ENCODE measurements around the gene TDRD10.
"Not testable (repeated sequence)": the region's sequence is repeated elsewhere in the genome, so short reads cannot be mapped to it uniquely, and the experiment has no call there.

Gene TDRD10

GRCh38 chr1:154520333-154520732 lies 18.3 kb downstream of the TDRD10 start:
- no peak for DNase-seq

- DNase-seq, result no peak
Observed at GRCh38 chr1:154521695-154522094, 19.7 kb downstream of the TDRD10 start.

GRCh38 chr1:154524881-154525280 lies 22.9 kb downstream of the TDRD10 start:
- DNase-seq, result no peak

- DNase-seq, result no peak
Observed at GRCh38 chr1:154527192-154527591, 25.2 kb downstream of the TDRD10 start.

DNA sequence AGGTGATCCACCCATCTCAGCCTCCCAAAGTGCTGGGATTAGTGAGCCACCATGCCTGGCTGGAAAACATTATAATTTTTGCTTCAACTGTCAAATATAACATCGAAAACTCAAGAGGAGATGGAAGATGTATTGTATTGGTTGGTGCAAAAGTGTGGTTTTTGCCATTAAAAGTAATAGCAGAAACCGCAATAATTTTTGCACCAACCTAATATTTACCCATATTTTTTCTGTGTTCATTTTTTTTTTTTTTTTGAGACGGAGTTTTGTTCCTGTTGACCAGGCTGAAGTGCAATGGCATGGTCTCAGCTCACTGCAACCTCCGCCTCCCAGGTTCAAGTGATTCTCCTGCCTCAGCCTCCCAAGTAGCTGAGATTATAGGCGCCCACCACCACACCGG lies 27.3 kb downstream of the TDRD10 start:
- DNase-seq, result no peak

GRCh38 chr1:154531950-154532349 lies 29.9 kb downstream of the TDRD10 start:
- not testable (repeated sequence) for DNase-seq

GRCh38 chr1:154533952-154534844 lies 32.2 kb downstream of the TDRD10 start:
- peak; percentile 29 for DNase-seq

DNA sequence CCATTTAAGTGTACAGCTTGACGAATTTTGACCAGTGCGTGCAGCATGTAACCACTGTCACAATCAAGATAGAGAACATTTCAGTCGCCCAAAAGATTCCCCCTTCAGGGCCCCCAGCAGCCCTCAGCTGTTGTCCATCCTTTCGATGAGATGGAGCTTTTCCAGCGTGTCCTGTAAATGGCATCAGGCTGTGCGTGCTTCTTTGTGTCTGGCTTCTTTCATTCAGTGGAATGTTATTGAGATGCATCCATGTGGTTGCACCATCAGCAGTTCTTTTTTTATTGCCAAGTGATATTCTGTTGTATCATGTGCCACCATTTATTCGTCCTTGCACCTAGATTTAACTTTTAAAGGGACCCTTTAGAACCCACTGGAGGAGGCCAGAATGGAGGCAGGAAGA lies 34.6 kb downstream of the TDRD10 start:
- DNase-seq, result no peak

DNA sequence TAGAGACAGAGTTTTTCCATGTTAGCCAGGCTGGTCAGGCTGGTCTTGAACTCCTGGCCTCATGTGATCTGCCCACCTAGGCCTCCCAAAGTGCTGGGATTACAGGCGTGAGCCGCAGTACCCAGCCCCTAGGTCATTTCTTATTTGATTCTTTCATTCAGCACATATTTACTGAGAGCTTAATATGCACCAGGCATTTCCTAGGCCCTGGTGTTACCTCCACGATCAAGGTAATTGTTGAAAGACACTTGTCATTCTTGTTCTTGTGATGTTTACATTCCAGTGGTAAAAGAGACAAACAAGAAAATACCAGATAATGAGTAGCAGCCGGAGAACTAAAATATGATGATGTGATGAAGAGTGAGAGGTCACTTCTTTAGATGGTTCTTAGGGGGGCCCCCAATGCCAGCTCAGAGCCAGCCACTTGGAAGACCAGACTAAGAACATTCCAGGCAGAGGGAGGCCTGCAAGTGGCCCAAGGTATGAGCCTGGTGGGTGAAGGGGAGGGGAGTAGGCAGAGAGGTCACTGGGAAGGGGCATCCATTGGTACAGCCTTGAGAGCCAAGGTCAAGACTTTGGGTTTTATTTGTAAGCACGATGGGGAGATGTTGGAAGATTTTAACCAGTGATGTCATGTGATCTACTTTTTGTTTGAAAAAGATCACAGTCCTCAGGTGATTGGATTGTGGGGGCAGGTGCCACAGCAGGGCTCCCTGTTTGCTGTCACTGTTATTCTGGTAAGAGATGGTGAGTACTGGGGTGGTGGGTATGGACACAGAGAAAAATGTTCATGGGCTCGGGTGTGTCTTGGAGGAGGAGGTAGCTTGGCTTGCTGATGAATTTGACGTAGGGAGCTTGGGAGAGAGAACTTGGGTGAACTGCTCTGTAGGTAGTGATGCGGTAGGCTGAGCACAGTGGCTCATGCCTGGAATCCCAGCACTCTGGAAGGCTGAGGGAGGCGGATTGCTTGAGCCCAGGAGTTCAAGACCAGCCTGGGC lies 37.8 kb downstream of the TDRD10 start:
- DNase-seq, result no peak

- no peak for DNase-seq
Observed at GRCh38 chr1:154541231-154541630, 39.2 kb downstream of the TDRD10 start.

DNA sequence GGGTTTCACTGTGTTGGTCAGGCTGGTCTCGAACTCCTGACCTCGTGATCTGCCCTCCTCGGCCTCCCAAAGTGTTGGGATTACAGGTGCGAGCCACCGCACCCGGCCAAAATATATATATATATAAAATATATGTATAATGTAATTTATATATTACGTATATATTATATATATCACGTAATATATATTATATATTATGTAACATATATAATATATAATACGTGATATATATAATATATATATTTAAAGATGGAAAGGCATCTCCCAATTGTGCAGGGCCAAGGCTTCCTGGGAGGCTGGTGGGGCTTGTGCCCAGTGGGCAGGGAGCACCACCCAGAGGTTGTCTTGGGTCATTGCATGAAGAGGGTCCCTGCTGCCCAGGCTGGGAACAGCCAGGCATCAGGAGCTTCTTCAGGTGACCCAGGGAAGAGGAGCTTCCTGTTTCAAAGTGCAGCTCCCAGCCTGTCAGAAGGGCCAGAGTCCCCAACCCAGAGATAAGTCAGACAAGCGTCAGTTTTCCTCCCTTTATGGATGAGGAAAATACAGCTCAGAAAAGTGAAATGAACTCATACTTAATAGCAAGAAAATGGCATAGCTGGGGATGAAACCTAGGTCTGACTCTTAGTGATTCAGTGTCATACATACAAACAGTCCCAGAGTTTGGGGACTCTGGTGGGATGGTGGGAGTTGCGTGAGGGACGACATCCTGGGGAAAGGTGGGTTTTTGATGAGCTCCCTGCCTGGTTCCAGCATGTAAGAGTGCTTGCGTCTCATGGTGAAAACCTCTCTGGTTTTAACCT lies 44.4 kb downstream of the TDRD10 start:
- DNase-seq, result no peak

DNA sequence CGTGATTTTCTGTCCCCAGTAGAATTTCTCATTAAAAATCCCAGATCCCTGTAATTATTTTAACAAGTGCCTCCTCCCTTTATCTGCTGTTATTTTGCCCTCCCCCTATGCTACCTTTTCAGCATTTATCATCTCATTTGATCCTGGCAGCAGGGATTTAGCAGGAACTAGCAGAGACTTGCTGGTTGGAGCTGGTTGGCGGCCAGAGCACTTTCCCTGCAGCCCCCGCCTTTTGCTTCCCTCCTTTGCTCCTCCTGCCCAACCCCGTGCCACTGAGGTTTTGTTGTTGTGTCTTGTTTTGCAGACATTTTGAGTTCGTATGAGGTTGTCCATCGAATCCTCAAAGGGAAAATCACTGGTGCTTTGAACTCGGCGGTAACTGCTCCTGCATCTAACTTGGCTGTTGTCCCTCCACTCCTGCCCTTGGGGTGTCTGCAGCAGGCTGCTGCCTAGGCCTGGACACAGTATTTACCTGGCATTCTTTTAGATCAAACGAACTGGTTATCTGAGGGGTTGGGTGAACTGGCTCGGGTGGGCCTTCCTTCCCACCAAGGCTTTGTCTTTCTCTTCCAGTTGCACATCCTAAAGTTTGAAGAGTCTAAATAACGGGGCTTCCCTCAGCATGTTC lies 45.2 kb downstream of the TDRD10 start:
- DNase-seq, result no peak

- DNase-seq, result no peak
Observed at GRCh38 chr1:154548028-154548427, 46.0 kb downstream of the TDRD10 start.

GRCh38 chr1:154549202-154549770 lies 47.3 kb downstream of the TDRD10 start:
- DNase-seq, result no peak

- DNase-seq, result no peak
Observed at GRCh38 chr1:154550070-154550469, 48.1 kb downstream of the TDRD10 start.

- no peak for DNase-seq
Observed at GRCh38 chr1:154550657-154551056, 48.6 kb downstream of the TDRD10 start.

DNA sequence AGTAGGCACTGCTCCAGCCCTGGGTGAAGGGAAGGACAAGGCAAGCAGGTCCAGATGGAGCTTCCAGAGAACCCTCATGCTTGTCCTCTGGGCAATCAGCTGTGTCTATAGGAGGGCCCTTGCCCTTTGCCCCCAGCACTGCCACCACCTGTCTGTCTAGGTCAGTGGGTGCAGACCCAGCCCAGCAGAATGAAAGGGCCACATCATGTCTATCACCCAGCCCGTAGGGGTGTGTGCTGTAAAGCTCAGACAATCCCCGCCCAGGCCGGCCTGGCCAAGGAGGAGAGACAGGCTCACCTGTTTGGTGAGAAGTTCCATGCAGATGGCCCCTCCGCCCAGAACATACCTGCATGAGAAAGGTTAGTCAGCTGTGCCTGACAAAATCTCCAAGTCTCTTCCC lies 49.5 kb downstream of the TDRD10 start:
- DNase-seq, result no peak

- no peak for DNase-seq
Observed at GRCh38 chr1:154552036-154552435, 50.0 kb downstream of the TDRD10 start.

- DNase-seq, result no peak
Observed at GRCh38 chr1:154553056-154554030, 51.3 kb downstream of the TDRD10 start.

- DNase-seq, result no peak
Observed at GRCh38 chr1:154556422-154556821, 54.4 kb downstream of the TDRD10 start.
